Peyer's patch (tissue), 4 donors: ENCODE results near the gene TMEM132D.

Experiments
- CTCF ChIP-seq, 6 experiments: fragments of 450-650 bp in 4 of 6; fragments of 200-600 bp in 2 of 6; sonication (generic) in 1 of 6; IDR thresholded peaks; one replicate each; pipeline ENCODE4 v1.5.1; 2017 to 2019; ENCODE audit warnings: antibody characterized with exemption in 6 of 6, mild to moderate bottlenecking in 3 of 6, moderate library complexity in 1 of 6
- POLR2A ChIP-seq, 2 donors: fragments of 450-650 bp; IDR thresholded peaks; one replicate each; pipeline ENCODE4 v1.5.1; 2017; ENCODE audit warnings: antibody characterized with exemption in 2 of 2, mild to moderate bottlenecking in 2 of 2, moderate library complexity in 2 of 2

GRCh38 chr12:129083121-129083840, 820.5 kb downstream of the TMEM132D start:
- TF ChIP-seq CTCF (IDR thresholded peaks at IDR 0.05) (no peak), POLR2A (IDR thresholded peaks at IDR 0.05) (no peak)
